ENCODE measurements around the gene KIF27. TPM values are rescaled to one million over a fixed set of nuclear protein-coding genes. Genes with fewer than 3 reads are reported as not detected.
"Not testable (repeated sequence)": the region's sequence is repeated elsewhere in the genome, so short reads cannot be mapped to it uniquely, and the experiment has no call there.

The KIF27 gene
- total and polyA plus RNA-seq, 2 of the 4 experiments (the other 2 are of a cell fraction) = 0.60 to 1.6 TPM

DNA sequence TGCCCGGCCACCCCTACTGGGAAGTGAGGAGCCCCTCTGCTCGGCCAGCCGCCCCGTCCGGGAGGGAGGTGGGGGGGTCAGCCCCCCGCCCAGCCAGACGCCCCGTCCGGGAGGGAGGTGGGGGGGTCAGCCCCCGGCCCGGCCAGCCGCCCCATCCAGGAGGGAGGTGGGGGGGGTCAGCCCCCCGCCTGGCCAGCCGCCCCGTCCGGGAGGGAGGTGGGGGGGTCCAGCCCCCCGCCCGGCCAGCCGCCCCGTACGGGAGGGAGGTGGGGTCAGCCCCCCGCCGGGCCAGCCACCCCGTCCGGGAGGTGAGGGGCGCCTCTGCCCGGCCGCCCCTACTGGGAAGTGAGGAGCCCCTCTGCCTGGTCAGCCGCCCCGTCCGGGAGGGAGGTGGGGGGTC, 116.8 kb downstream of the KIF27 start:
- H2AK9ac ChIP-seq (replicated peaks; ENCODE audit: low read depth, low read length, poor library complexity); H3K79me1 ChIP-seq (ENCODE audit: low read depth in 1 of 2, low read length in 2 of 2); H3K23ac ChIP-seq (ENCODE audit: low read depth, low read length); in situ Hi-C loops (cut with MboI; ENCODE audit: low sequenced_read_pairs); H3K27me3 ChIP-seq (ENCODE audit: control insufficient read depth, insufficient read depth, low read length); H3K14ac ChIP-seq (replicated peaks; ENCODE audit: low read depth, low read length); DNase-seq; H4K5ac ChIP-seq (ENCODE audit: low read depth, low read length); POLR2A ChIA-PET (ENCODE audit: unreplicated experiment); ATAC-seq (ENCODE audit: low read depth); H2BK5ac ChIP-seq (ENCODE audit: low read depth, low read length, poor library complexity, severe bottlenecking); H2BK120ac ChIP-seq (ENCODE audit: low read depth, low read length); H4K8ac ChIP-seq (ENCODE audit: low read depth in 2 of 2, low read length in 2 of 2); H3K9me3 ChIP-seq (ENCODE audit: control insufficient read depth, insufficient read depth, low read length); H4K91ac ChIP-seq (ENCODE audit: insufficient read depth, low read depth, low read length); BruUV-seq (replicated peaks); H3K4ac ChIP-seq (ENCODE audit: low read depth, low read length); H3K18ac ChIP-seq (ENCODE audit: low read depth, low read length); dilution Hi-C loops (cut with HindIII; ENCODE audit: low sequenced_read_pairs, unreplicated experiment); H3K27ac ChIP-seq (ENCODE audit: insufficient read depth, low read length); H3K9me1 ChIP-seq (ENCODE audit: insufficient read depth, low read length); H2BK20ac ChIP-seq (ENCODE audit: low read depth, low read length); H2AFZ ChIP-seq (replicated peaks; ENCODE audit: low read length, poor library complexity); H4K20me1 ChIP-seq (ENCODE audit: insufficient read depth, low read length); H3K4me2 ChIP-seq (ENCODE audit: low read depth, low read length); H3K4me1 ChIP-seq (ENCODE audit: control insufficient read depth, insufficient read depth, low read length); H3K9ac ChIP-seq (ENCODE audit: low read depth, low read length); CTCF ChIA-PET; H3K36me3 ChIP-seq (ENCODE audit: control insufficient read depth, insufficient read depth, low read length); intact Hi-C loops (cut with micrococcal nuclease); H2BK15ac ChIP-seq (ENCODE audit: low read depth, low read length); H3K4me3 ChIP-seq (ENCODE audit: insufficient read depth, low read depth, low read length); H3K56ac ChIP-seq (ENCODE audit: extremely low read depth, insufficient read depth, low read length); H2AK5ac ChIP-seq (ENCODE audit: low read depth, low read length): not testable (repeated sequence)
- WGBS, 2 experiments (ENCODE audit: extremely low coverage in 2 of 2, insufficient read length in 1 of 2) = no CpG with 5 or more reads among the region's 31 CpGs

DNA sequence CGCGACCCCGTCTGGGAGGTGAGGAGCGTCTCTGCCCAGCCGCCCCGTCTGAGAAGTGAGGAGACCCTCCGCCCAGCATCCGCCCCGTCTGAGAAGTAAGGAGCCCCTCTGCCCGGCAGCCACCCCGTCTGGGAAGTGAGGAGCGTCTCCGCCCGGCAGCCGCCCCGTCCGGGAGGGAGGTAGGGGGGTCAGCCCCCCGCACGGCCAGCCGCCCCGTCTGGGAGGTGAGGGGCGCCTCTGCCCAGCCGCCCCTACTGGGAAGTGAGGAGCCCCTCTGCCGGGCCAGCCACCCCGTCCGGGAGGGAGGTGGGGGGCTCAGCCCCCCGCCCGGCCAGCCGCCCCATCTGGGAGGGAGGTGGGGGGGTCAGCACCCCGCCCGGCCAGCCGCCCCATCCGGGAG, 117.3 kb downstream of the KIF27 start:
- H3K14ac ChIP-seq (replicated peaks; ENCODE audit: low read depth, low read length); H3K79me1 ChIP-seq (ENCODE audit: low read depth in 1 of 2, low read length in 2 of 2); BruUV-seq (replicated peaks); H4K5ac ChIP-seq (ENCODE audit: low read depth, low read length); H3K23ac ChIP-seq (ENCODE audit: low read depth, low read length); H3K4me2 ChIP-seq (ENCODE audit: low read depth, low read length); in situ Hi-C loops (cut with MboI; ENCODE audit: low sequenced_read_pairs); H3K4me3 ChIP-seq (ENCODE audit: insufficient read depth, low read depth, low read length); H3K27me3 ChIP-seq (ENCODE audit: control insufficient read depth, insufficient read depth, low read length); H3K9me3 ChIP-seq (ENCODE audit: control insufficient read depth, insufficient read depth, low read length); H3K4ac ChIP-seq (ENCODE audit: low read depth, low read length); H4K91ac ChIP-seq (ENCODE audit: insufficient read depth, low read depth, low read length); intact Hi-C loops (cut with micrococcal nuclease); H4K20me1 ChIP-seq (ENCODE audit: insufficient read depth, low read length); ATAC-seq (ENCODE audit: low read depth); H2BK20ac ChIP-seq (ENCODE audit: low read depth, low read length); dilution Hi-C loops (cut with HindIII; ENCODE audit: low sequenced_read_pairs, unreplicated experiment); H3K9ac ChIP-seq (ENCODE audit: low read depth, low read length); H2BK15ac ChIP-seq (ENCODE audit: low read depth, low read length); H2AK9ac ChIP-seq (replicated peaks; ENCODE audit: low read depth, low read length, poor library complexity); H2BK5ac ChIP-seq (ENCODE audit: low read depth, low read length, poor library complexity, severe bottlenecking); H3K27ac ChIP-seq (ENCODE audit: insufficient read depth, low read length); H3K18ac ChIP-seq (ENCODE audit: low read depth, low read length); H2AK5ac ChIP-seq (ENCODE audit: low read depth, low read length); DNase-seq; H2BK120ac ChIP-seq (ENCODE audit: low read depth, low read length); H3K56ac ChIP-seq (ENCODE audit: extremely low read depth, insufficient read depth, low read length); POLR2A ChIA-PET (ENCODE audit: unreplicated experiment); H2AFZ ChIP-seq (replicated peaks; ENCODE audit: low read length, poor library complexity); H3K36me3 ChIP-seq (ENCODE audit: control insufficient read depth, insufficient read depth, low read length); H4K8ac ChIP-seq (ENCODE audit: low read depth in 2 of 2, low read length in 2 of 2); H3K9me1 ChIP-seq (ENCODE audit: insufficient read depth, low read length); CTCF ChIA-PET; H3K4me1 ChIP-seq (ENCODE audit: control insufficient read depth, insufficient read depth, low read length): not testable (repeated sequence)
- WGBS, 2 experiments (ENCODE audit: extremely low coverage in 2 of 2, insufficient read length in 1 of 2) = no CpG with 5 or more reads among the region's 33 CpGs
